Endodermal cell (in vitro differentiated cells): ENCODE results near the gene CBX8. TPM values are rescaled to one million over a fixed set of nuclear protein-coding genes. Genes with fewer than 3 reads are reported as not detected.
A peak's percentile ranks its signal among the peaks of the same experiment; 100 is the strongest.

ENCODE experiments used
- DNase-seq: peaks from one replicate; pipeline ENCODE4 v3.0.0-alpha.2; 2017
- H3K27ac ChIP-seq: 2 replicates; pipeline ENCODE4 v1.5.1; 2013; ENCODE audit warnings: mild to moderate bottlenecking, low read depth, low read length, moderate library complexity
- H3K27me3 ChIP-seq: 2 replicates; pipeline ENCODE4 v1.6.1; 2013; ENCODE audit warnings: mild to moderate bottlenecking, low read length, moderate library complexity; ENCODE audit not compliant: insufficient read depth, control insufficient read depth, poor library complexity, severe bottlenecking
- H3K36me3 ChIP-seq: 2 replicates; pipeline ENCODE4 v1.7.0; 2013; ENCODE audit warnings: mild to moderate bottlenecking, low read length, moderate library complexity; ENCODE audit not compliant: control insufficient read depth, insufficient read depth
- H3K4me1 ChIP-seq: one replicate; pipeline ENCODE4 v1.7.0; 2013; ENCODE audit warnings: low read length; ENCODE audit not compliant: control insufficient read depth, insufficient read depth
- H3K4me3 ChIP-seq: 2 replicates; pipeline ENCODE4 v1.5.1; 2013; ENCODE audit warnings: mild to moderate bottlenecking, low read length, moderate library complexity
- H3K9ac ChIP-seq: 2 replicates; pipeline ENCODE4 v1.6.1; 2013; ENCODE audit warnings: mild to moderate bottlenecking, low read length, moderate library complexity; ENCODE audit not compliant: poor library complexity, severe bottlenecking; ENCODE audit errors: extremely low read depth
- H3K9me3 ChIP-seq: 2 replicates; pipeline ENCODE4 v1.6.1; 2013; ENCODE audit warnings: mild to moderate bottlenecking, low read length, moderate library complexity; ENCODE audit not compliant: control insufficient read depth
- H3K27ac Mint-ChIP-seq: 2 replicates; pipeline ENCODE4 v1.8.0; 2020; ENCODE audit warnings: mixed read lengths
- H3K27me3 Mint-ChIP-seq: 2 replicates; pipeline ENCODE4 v1.8.0; 2021; ENCODE audit warnings: mild to moderate bottlenecking, mixed read lengths; ENCODE audit not compliant: insufficient read depth
- H3K36me3 Mint-ChIP-seq: 2 replicates; pipeline ENCODE4 v1.8.0; 2020; ENCODE audit warnings: low read depth, mixed read lengths
- H3K4me1 Mint-ChIP-seq: 2 replicates; pipeline ENCODE4 v1.8.0; 2020; ENCODE audit warnings: mixed read lengths
- H3K4me3 Mint-ChIP-seq: 2 replicates; pipeline ENCODE4 v1.8.0; 2020; ENCODE audit warnings: mild to moderate bottlenecking, moderate library complexity, mixed read lengths
- H3K9me3 Mint-ChIP-seq: 2 replicates; pipeline ENCODE4 v1.8.0; 2020; ENCODE audit warnings: mild to moderate bottlenecking, mixed read lengths
- WGBS, 2 experiments: methylation state at CpG; one replicate each; pipeline versions ENCODE4 v1.1.5 to v1.1.7; 2013; ENCODE audit warnings: missing lambda C conversion rate in 2 of 2, mixed read lengths in 1 of 2; ENCODE audit not compliant: insufficient coverage in 1 of 2, insufficient read length in 1 of 2; 5-methylcytosine and 5-hydroxymethylcytosine counted together
- total RNA-seq, 2 donors: library from RNA; stranded (reverse); fragmentation: NEBNext Ultra II Directional in 1 of 2; extraction: Animal tissue kit (Norgen Biotek cat#: 25700) in 1 of 2; gene quantifications; 2 replicates in 1 of 2; 3 replicates in 1 of 2; pipeline ENCODE4 v1.2.1, GENCODE V29; 2021
- TF ChIP-seq, protein P1 (sequence below): fragments of 200-600 bp; sonication (generic); conservative IDR thresholded peaks from 2 replicates; pipeline ENCODE4 v1.5.0; 2021; ENCODE audit warnings: antibody characterized with exemption, mild to moderate bottlenecking

CBX8 gene
- total RNA-seq, 2 donors from 2014 or later, result 5.4 to 5.6 TPM

- peaks cover 6% of the 10 kb centered on the region for H3K4me1 ChIP-seq
- DNase-seq, result no peak
- H3K9me3 ChIP-seq, result no peaks in the 10 kb centered on the region
Measured at GRCh38 chr17:79842136-79842655, 45.3 kb upstream of the CBX8 start.

GRCh38 chr17:79841369-79842135 is 44.7 kb upstream of the CBX8 start:
- peak overlapping the region; percentile 26 for H3K4me3 Mint-ChIP-seq
- no peak overlapping the region for H3K27ac ChIP-seq
- DNase-seq, result peak; percentile 86

More at GRCh38 chr17:79842136-79842655, 45.3 kb upstream of the CBX8 start:
- Histone ChIP-seq H3K9ac (no peak overlapping the region), H3K27me3 (peaks cover 78% of the 10 kb centered on the region), H3K4me3 (no peak overlapping the region), H3K36me3 (no peaks in the 10 kb centered on the region), H3K27ac (no peak overlapping the region)
- peaks cover 8% of the 10 kb centered on the region for H3K4me1 Mint-ChIP-seq
- WGBS, 2 experiments, result 7 to 21% methylated on average over 7 to 20 of the region's 20 CpGs
- no peak overlapping the region for H3K27ac Mint-ChIP-seq
- H3K36me3 Mint-ChIP-seq, result no peaks in the 10 kb centered on the region
- H3K27me3 Mint-ChIP-seq, result peaks cover 78% of the 10 kb centered on the region
- H3K9me3 Mint-ChIP-seq, result peaks cover 8% of the 10 kb centered on the region
- TF ChIP-seq, protein P1, sequence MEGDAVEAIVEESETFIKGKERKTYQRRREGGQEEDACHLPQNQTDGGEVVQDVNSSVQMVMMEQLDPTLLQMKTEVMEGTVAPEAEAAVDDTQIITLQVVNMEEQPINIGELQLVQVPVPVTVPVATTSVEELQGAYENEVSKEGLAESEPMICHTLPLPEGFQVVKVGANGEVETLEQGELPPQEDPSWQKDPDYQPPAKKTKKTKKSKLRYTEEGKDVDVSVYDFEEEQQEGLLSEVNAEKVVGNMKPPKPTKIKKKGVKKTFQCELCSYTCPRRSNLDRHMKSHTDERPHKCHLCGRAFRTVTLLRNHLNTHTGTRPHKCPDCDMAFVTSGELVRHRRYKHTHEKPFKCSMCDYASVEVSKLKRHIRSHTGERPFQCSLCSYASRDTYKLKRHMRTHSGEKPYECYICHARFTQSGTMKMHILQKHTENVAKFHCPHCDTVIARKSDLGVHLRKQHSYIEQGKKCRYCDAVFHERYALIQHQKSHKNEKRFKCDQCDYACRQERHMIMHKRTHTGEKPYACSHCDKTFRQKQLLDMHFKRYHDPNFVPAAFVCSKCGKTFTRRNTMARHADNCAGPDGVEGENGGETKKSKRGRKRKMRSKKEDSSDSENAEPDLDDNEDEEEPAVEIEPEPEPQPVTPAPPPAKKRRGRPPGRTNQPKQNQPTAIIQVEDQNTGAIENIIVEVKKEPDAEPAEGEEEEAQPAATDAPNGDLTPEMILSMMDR, result no peak
- no peak overlapping the region for H3K4me3 Mint-ChIP-seq

GRCh38 chr17:79840989-79841286 is 44.1 kb upstream of the CBX8 start:
- DNase-seq, result peak; percentile 80
- Mint-ChIP-seq H3K4me1 (peaks cover 8% of the 10 kb centered on the region), H3K36me3 (no peaks in the 10 kb centered on the region), H3K9me3 (peaks cover 8% of the 10 kb centered on the region), H3K4me3 (peak overlapping the region; percentile 26), H3K27me3 (peaks cover 79% of the 10 kb centered on the region), H3K27ac (no peak overlapping the region)
- Histone ChIP-seq H3K36me3 (no peaks in the 10 kb centered on the region), H3K27me3 (peaks cover 85% of the 10 kb centered on the region), H3K4me3 (no peak overlapping the region), H3K9ac (no peak overlapping the region), H3K27ac (no peak overlapping the region), H3K4me1 (peaks cover 6% of the 10 kb centered on the region), H3K9me3 (no peaks in the 10 kb centered on the region)
- TF ChIP-seq, protein P1, result no peak
- WGBS, 2 experiments, result 0 to 10% methylated on average over 1 to 19 of the region's 19 CpGs

More at GRCh38 chr17:79841369-79842135, 44.7 kb upstream of the CBX8 start:
- no peak overlapping the region for H3K27ac Mint-ChIP-seq
- peaks cover 81% of the 10 kb centered on the region for H3K27me3 Mint-ChIP-seq
- Histone ChIP-seq H3K4me1 (peaks cover 6% of the 10 kb centered on the region), H3K4me3 (no peak overlapping the region), H3K27me3 (peaks cover 85% of the 10 kb centered on the region), H3K9me3 (no peaks in the 10 kb centered on the region), H3K9ac (no peak overlapping the region), H3K36me3 (no peaks in the 10 kb centered on the region)
- peaks cover 8% of the 10 kb centered on the region for H3K4me1 Mint-ChIP-seq
- no peaks in the 10 kb centered on the region for H3K36me3 Mint-ChIP-seq
- TF ChIP-seq, protein P1, result no peak
- WGBS, 2 experiments, result 4 to 5% methylated on average over 42 to 55 of the region's 55 CpGs
- peaks cover 8% of the 10 kb centered on the region for H3K9me3 Mint-ChIP-seq
